Lower leg skin (tissue), 3 donors: ENCODE measurements around the gene HOXC10.

ENCODE experiments used
- CTCF ChIP-seq, 3 donors: fragments of 450-650 bp; IDR thresholded peaks; one replicate each; pipeline ENCODE4 v1.5.1; 2016; ENCODE audit warnings: antibody characterized with exemption in 3 of 3, mild to moderate bottlenecking in 3 of 3, moderate library complexity in 2 of 3
- POLR2A ChIP-seq, 2 donors: fragments of 450-650 bp; IDR thresholded peaks; one replicate each; pipeline ENCODE4 v1.6.1; 2016 to 2017; ENCODE audit warnings: antibody characterized with exemption in 2 of 2, mild to moderate bottlenecking in 1 of 2, moderate library complexity in 1 of 2

GRCh38 chr12:54002915-54003389 lies 18.0 kb downstream of the HOXC10 start:
- TF ChIP-seq CTCF (IDR thresholded peaks at IDR 0.05) (no peak), POLR2A (IDR thresholded peaks at IDR 0.05) (no peak)
